GM20000 (cell line): Measurements from ENCODE around the gene BICDL1.

Experiments used
- DNase-seq: peaks from one replicate; pipeline ENCODE4 v3.0.0; 2012; ENCODE audit warnings: low spot score
- TF ChIP-seq, protein P1 (sequence below): IDR thresholded peaks from 2 replicates; pipeline ENCODE4 v1.5.1; 2012; ENCODE audit warnings: mild to moderate bottlenecking, control low read depth; ENCODE audit errors: extremely low read depth, missing control alignments

BICDL1 gene

GRCh38 chr12:120072472-120073249 lies 83.6 kb downstream of the BICDL1 start:
- DNase-seq = no peak
- TF ChIP-seq, protein P1, sequence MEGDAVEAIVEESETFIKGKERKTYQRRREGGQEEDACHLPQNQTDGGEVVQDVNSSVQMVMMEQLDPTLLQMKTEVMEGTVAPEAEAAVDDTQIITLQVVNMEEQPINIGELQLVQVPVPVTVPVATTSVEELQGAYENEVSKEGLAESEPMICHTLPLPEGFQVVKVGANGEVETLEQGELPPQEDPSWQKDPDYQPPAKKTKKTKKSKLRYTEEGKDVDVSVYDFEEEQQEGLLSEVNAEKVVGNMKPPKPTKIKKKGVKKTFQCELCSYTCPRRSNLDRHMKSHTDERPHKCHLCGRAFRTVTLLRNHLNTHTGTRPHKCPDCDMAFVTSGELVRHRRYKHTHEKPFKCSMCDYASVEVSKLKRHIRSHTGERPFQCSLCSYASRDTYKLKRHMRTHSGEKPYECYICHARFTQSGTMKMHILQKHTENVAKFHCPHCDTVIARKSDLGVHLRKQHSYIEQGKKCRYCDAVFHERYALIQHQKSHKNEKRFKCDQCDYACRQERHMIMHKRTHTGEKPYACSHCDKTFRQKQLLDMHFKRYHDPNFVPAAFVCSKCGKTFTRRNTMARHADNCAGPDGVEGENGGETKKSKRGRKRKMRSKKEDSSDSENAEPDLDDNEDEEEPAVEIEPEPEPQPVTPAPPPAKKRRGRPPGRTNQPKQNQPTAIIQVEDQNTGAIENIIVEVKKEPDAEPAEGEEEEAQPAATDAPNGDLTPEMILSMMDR = no peak

DNA sequence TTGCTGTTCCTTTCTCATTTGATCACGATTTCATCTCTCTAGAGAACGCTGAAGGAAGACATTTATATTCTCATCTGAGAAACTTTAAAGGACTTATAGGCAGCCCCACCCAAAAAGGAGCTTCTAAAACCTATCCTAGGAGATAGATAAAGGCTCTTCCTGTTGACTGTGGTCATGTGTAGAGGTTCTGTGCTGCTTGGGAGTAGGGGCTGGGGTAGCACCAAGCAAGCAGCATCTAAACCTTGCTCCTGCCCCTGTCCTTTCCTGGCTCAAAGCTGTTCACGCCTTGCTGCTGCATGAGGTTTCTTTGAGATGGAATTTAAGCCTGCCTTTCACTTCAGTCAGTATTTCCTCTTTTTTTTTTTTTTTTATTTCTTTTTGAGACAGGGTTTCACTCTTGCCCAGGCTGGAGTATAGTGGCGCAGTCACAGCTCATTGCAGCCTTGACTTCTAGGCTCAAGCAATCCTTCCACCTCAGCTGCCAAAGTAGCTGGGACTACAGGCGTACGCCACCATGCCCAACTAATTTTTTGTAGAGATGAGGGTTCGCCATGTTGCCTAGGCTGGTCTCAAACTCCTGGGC lies 86.1 kb downstream of the BICDL1 start:
- no peak for DNase-seq
- TF ChIP-seq, protein P1 = no peak

DNA sequence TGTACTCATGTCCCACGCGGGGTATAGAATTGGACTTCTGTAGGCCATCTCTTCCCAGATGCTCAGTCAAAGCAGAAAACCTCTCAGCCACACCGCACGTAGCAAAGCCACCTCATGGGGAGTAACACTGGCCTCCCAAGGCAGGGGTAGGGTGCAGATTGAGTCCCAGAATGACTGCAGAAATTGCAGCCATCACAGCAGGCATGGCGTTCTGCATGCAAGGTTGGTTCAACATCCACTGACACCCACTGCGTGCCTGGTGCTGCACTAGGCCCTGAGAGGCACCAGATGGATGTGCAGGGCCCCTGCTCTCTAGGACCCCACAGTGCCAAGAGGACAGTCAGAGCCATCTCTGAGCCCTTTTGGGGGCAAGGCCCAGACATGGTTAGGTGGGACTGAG lies 87.6 kb downstream of the BICDL1 start:
- TF ChIP-seq, protein P1 = no peak
- no peak for DNase-seq

- TF ChIP-seq, protein P1 = no peak
- no peak for DNase-seq
Observed at GRCh38 chr12:120077260-120077659, 88.2 kb downstream of the BICDL1 start.

- no peak for DNase-seq
- TF ChIP-seq, protein P1 = no peak
Observed at GRCh38 chr12:120078868-120079267, 89.8 kb downstream of the BICDL1 start.

DNA sequence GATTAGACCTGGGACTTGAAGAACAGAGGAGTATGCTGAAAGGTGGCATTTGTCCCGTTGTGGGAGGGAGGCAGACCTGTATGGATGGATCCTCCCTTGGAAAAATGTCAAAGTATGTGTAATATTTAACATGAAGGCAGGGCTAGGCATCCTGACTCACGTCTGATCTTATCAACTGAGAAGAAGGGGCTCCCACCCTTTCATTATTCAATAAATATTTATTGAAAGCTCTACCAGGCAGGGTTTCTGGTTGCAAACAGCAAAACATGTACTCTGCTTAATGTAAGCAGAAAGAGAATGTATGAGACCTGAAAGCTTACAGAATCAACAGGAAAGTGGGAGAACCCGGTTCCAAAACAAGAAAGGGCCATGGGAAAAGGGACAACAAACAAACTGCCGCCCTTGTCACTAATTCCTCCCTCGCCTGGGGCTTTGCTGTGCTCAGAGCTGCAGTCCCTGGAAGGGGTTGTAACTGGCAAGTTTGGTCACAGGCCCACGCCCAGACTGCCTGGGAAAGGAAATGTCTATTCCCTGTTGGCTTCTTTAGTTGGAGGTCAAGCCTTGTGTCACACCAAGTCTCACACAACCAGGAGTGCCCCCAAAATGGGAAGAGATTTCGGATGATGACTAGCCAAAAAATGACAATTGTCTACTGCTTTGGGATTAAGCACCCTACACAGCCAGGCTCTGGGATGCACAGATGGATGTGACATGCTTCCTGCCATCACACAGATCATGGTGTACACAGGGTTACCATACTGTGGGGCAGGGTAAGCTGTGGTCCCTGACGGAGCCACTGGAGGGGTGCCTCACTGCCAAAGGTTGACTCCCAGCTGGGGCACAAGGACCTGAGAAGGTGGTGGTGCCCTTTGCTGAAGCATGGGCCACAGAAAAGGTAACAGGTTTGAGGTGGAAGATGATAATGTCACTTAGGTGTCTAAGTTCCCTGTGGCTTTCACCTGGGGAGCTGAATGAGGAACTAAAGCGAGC lies 90.7 kb downstream of the BICDL1 start:
- DNase-seq = no peak
- TF ChIP-seq, protein P1 = no peak
